Ovary (tissue), 3 donors: ENCODE measurements around the gene FAM171A1.

Experiments
- CTCF ChIP-seq, 3 donors: fragments of 450-650 bp in 2 of 3; fragments of 200-600 bp in 1 of 3; IDR thresholded peaks; one replicate each; pipeline versions ENCODE4 v1.5.1 to v1.8.0; 2016 to 2022; ENCODE audit warnings: antibody characterized with exemption in 3 of 3, mild to moderate bottlenecking in 1 of 3
- EP300 ChIP-seq: sonication (generic); formaldehyde crosslinking; IDR thresholded peaks from one replicate; pipeline ENCODE4 v1.6.1; 2017; ENCODE audit warnings: antibody characterized with exemption
- donor health status: DM: no; HTN: no; CAD: no.

GRCh38 chr10:15172306-15172840, 198.7 kb downstream of the FAM171A1 start:
- TF ChIP-seq CTCF (IDR thresholded peaks at IDR 0.05) (no peak), EP300 (no peak)
